Panc1 (cell line): Measurements from ENCODE around the gene CEP131.

Experiments
- CTCF ChIP-seq: fragments of 450-650 bp; IDR thresholded peaks from 2 replicates; pipeline ENCODE4 v1.5.1; 2017; ENCODE audit warnings: mild to moderate bottlenecking
- POLR2AphosphoS5 ChIP-seq: IDR thresholded peaks from 2 replicates; pipeline ENCODE4 v1.6.1; 2012; ENCODE audit warnings: mild to moderate bottlenecking, low read depth, low read length, moderate library complexity
- REST ChIP-seq, 2 experiments: IDR thresholded peaks; 2 replicates each; pipeline ENCODE4 v1.6.1; 2011 to 2012; ENCODE audit warnings: low read depth in 2 of 2, control low read depth in 1 of 2, low read length in 1 of 2, mild to moderate bottlenecking in 1 of 2, moderate library complexity in 1 of 2; ENCODE audit not compliant: insufficient read depth in 1 of 2
- TCF7L2 ChIP-seq: IDR thresholded peaks from 2 replicates; pipeline ENCODE4 v1.6.1; 2011; ENCODE audit warnings: mild to moderate bottlenecking, low read depth, low read length, inconsistent platforms

DNA sequence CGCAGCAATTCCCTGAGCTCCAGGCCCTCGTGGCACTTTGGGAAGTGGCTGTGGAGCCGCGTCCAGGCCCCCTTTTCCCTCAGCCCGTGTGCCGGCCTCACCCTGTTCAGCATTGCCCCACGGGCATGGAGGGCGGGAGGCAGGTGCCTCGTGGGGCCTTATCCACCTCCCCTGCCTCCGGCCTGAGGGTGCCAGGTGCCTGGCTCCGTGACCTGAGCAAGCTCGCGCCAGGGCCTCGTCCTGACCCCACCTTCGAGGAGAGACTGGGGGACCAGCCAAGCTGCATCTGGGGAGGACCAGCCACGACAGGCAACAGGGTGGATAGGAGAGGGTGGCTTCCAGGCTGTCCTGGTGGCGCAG lies 29.7 kb downstream of the CEP131 start:
- TF ChIP-seq CTCF (no peak), REST (IDR thresholded peaks at IDR 0.05; ENCODE audit: insufficient read depth in 1 of 2, low read depth in 2 of 2, low read length in 1 of 2) (no peak), TCF7L2 (no peak), POLR2AphosphoS5 (no peak)
